ENCODE data around the gene PRR27. TPM values are rescaled to one million over a fixed set of nuclear protein-coding genes. Genes with fewer than 3 reads are reported as not detected.
"Not testable (repeated sequence)": the region's sequence is repeated elsewhere in the genome, so short reads cannot be mapped to it uniquely, and the experiment has no call there.

The PRR27 gene
- total RNA-seq, 1 experiment from 2014 or later, result not detected

DNA sequence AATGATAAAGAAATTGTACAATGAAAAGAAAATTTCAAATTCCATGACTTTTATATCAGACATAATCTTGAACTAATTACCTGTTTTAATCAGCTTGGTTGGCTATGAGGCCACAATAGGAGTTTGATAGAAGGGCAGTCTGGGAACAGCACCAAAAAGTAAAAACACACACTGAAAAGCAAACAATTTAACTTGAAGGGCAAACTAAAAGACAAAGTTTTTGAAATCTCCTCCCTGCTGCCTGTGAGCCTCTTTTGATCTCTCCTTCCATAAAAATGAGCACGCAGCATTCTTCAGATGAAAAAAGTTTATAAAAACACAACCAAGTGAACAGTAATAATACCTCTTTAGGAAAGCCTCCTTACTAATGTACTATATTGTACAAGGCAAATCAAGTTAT, 49.6 kb downstream of the PRR27 start:
- Mint-ChIP-seq H3K36me3 (ENCODE audit: insufficient read depth, unreplicated experiment) (no peaks in the 10 kb centered on the region), H3K4me3 (ENCODE audit: unreplicated experiment) (no peak overlapping the region), H3K27me3 (ENCODE audit: insufficient read depth, unreplicated experiment) (peaks cover 36% of the 10 kb centered on the region), H3K9me3 (ENCODE audit: unreplicated experiment) (no peaks in the 10 kb centered on the region), H3K4me1 (ENCODE audit: insufficient read depth, unreplicated experiment) (no peaks in the 10 kb centered on the region), H3K27ac (ENCODE audit: low read depth, unreplicated experiment) (no peak overlapping the region)
- ChIA-PET POLR2A (no interaction called here), CTCF (no interaction called here)
- intact Hi-C loops (cut with micrococcal nuclease), result no loop called here
- TF ChIP-seq, protein P1, sequence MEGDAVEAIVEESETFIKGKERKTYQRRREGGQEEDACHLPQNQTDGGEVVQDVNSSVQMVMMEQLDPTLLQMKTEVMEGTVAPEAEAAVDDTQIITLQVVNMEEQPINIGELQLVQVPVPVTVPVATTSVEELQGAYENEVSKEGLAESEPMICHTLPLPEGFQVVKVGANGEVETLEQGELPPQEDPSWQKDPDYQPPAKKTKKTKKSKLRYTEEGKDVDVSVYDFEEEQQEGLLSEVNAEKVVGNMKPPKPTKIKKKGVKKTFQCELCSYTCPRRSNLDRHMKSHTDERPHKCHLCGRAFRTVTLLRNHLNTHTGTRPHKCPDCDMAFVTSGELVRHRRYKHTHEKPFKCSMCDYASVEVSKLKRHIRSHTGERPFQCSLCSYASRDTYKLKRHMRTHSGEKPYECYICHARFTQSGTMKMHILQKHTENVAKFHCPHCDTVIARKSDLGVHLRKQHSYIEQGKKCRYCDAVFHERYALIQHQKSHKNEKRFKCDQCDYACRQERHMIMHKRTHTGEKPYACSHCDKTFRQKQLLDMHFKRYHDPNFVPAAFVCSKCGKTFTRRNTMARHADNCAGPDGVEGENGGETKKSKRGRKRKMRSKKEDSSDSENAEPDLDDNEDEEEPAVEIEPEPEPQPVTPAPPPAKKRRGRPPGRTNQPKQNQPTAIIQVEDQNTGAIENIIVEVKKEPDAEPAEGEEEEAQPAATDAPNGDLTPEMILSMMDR (IDR thresholded peaks at IDR 0.05; ENCODE audit: unreplicated experiment), result no peak
- no peak for DNase-seq (ENCODE audit: unreplicated experiment)
- no TSS peak for BruUV-seq (replicated peaks)

DNA sequence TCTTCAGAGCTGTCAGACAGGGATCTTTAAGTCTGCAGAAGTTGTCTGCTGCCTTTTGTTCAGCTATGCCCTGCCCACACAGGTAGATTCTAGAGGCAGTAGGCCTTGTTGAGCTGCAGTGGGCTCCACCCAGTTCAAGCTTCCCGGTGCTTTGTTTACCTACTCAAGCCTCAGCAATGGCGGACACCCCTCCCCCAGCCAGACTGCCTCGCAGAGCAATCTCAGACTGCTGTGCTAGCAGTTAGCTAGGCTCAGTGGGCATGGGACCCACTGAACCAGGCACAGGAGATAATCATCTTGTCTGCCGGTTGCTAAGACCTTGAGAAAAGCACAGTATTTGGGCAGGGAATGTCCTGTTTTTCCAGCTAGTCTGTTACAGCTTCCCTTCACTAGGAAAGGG, 58.7 kb downstream of the PRR27 start:
- POLR2A ChIA-PET, result interaction anchor here (1.1 kb wide), 1 partner anchor 382 kb away, joined by 3 read pairs; no protein-coding TSS in a partner anchor
- peaks cover 26% of the 10 kb centered on the region for H3K27me3 Mint-ChIP-seq (ENCODE audit: insufficient read depth, unreplicated experiment)
- H3K4me3 Mint-ChIP-seq (ENCODE audit: unreplicated experiment); H3K36me3 Mint-ChIP-seq (ENCODE audit: insufficient read depth, unreplicated experiment); H3K27ac Mint-ChIP-seq (ENCODE audit: low read depth, unreplicated experiment); intact Hi-C loops (cut with micrococcal nuclease); DNase-seq (ENCODE audit: unreplicated experiment); CTCF ChIA-PET; H3K9me3 Mint-ChIP-seq (ENCODE audit: unreplicated experiment); H3K4me1 Mint-ChIP-seq (ENCODE audit: insufficient read depth, unreplicated experiment); BruUV-seq (replicated peaks): not testable (repeated sequence)

Other genes starting within 250 kb of the PRR27 start
- not detected in 2 replicates for gene CSN1S1, start 223.2 kb upstream of the PRR27 start, total RNA-seq (2022)
- not detected in 2 replicates for gene CSN2, start 188.5 kb upstream of the PRR27 start, total RNA-seq (2022)
- not detected in 2 replicates for gene STATH, start 158.3 kb upstream of the PRR27 start, total RNA-seq (2022)
- gene HTN3, start 125.8 kb upstream of the PRR27 start, total RNA-seq (2022), result not detected in 2 replicates
- gene HTN1, start 103.8 kb upstream of the PRR27 start, total RNA-seq (2022), result not detected in 2 replicates
- gene ODAM, start 41.5 kb downstream of the PRR27 start, total RNA-seq (2022), result not detected in 2 replicates
- not detected in 2 replicates for gene FDCSP, start 71.9 kb downstream of the PRR27 start, total RNA-seq (2022)
- gene CSN3, start 88.4 kb downstream of the PRR27 start, total RNA-seq (2022), result not detected in 2 replicates
- not detected in 2 replicates for gene CABS1, start 180.7 kb downstream of the PRR27 start, total RNA-seq (2022)
- gene SMR3A, start 206.5 kb downstream of the PRR27 start, total RNA-seq (2022), result not detected in 2 replicates
- not detected in 2 replicates for gene SMR3B, start 228.9 kb downstream of the PRR27 start, total RNA-seq (2022)
- gene OPRPN, start 243.7 kb downstream of the PRR27 start, total RNA-seq (2022), result not detected in 2 replicates